Measurements from ENCODE around the gene APBA1.

The APBA1 gene

DNA sequence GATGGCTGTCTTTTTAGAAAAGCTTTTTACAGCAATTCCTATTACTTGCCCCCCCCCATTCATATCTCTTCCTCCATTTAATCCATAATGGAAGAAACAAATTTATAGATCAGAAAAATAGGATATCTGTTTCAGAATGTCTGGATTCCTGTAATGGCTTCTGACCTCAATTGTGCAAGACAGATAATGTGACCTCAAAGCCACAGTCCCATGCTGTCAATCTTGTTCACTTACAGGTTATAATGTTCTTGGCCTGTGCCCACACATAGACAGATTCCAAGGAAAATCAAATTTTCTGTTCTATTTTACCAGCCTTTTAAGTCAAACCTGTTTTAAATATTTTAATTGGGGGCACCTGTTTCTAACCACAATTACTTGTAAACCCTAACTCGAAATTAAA is 203.8 kb downstream of the APBA1 start:
- TF ChIP-seq, protein P1, sequence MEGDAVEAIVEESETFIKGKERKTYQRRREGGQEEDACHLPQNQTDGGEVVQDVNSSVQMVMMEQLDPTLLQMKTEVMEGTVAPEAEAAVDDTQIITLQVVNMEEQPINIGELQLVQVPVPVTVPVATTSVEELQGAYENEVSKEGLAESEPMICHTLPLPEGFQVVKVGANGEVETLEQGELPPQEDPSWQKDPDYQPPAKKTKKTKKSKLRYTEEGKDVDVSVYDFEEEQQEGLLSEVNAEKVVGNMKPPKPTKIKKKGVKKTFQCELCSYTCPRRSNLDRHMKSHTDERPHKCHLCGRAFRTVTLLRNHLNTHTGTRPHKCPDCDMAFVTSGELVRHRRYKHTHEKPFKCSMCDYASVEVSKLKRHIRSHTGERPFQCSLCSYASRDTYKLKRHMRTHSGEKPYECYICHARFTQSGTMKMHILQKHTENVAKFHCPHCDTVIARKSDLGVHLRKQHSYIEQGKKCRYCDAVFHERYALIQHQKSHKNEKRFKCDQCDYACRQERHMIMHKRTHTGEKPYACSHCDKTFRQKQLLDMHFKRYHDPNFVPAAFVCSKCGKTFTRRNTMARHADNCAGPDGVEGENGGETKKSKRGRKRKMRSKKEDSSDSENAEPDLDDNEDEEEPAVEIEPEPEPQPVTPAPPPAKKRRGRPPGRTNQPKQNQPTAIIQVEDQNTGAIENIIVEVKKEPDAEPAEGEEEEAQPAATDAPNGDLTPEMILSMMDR (IDR thresholded peaks at IDR 0.05; ENCODE audit: insufficient read depth, low read depth, low read length, missing control alignments): no peak
- DNase-seq (ENCODE audit: low read depth): no peak
- H3K4me3 ChIP-seq (ENCODE audit: low read depth, low read length): no peak overlapping the region

DNA sequence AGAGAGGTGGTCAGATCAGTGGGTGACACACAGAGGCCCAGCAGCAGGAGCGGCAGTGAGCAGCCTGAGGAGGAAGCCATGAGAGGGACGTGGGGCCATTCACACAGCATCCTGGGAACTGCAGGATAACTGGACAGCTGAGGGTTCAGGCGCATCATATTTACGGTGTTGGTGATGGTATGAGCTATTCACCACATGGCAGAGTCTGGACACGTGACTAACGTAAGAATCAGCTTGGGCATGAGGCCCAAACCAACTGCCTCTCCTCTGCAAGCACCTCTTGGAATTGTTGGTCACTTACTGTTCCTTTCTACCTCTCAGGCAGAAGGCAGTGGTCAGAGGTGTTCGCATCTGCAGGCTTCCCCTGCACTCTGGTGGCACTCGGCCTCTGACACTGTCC is 206.0 kb downstream of the APBA1 start:
- DNase-seq (ENCODE audit: low read depth): no peak
- H3K4me3 ChIP-seq (ENCODE audit: low read depth, low read length): no peak overlapping the region
- TF ChIP-seq, protein P1 (IDR thresholded peaks at IDR 0.05; ENCODE audit: insufficient read depth, low read depth, low read length, missing control alignments): no peak

GRCh38 chr9:69465473-69465872 is 206.7 kb downstream of the APBA1 start:
- H3K4me3 ChIP-seq (ENCODE audit: low read depth, low read length): no peak overlapping the region
- TF ChIP-seq, protein P1 (IDR thresholded peaks at IDR 0.05; ENCODE audit: insufficient read depth, low read depth, low read length, missing control alignments): no peak
- no peak for DNase-seq (ENCODE audit: low read depth)

GRCh38 chr9:69463497-69464068 is 208.6 kb downstream of the APBA1 start:
- TF ChIP-seq, protein P1 (IDR thresholded peaks at IDR 0.05; ENCODE audit: insufficient read depth, low read depth, low read length, missing control alignments): no peak
- DNase-seq (ENCODE audit: low read depth): no peak
- H3K4me3 ChIP-seq (ENCODE audit: low read depth, low read length): no peak overlapping the region

DNA sequence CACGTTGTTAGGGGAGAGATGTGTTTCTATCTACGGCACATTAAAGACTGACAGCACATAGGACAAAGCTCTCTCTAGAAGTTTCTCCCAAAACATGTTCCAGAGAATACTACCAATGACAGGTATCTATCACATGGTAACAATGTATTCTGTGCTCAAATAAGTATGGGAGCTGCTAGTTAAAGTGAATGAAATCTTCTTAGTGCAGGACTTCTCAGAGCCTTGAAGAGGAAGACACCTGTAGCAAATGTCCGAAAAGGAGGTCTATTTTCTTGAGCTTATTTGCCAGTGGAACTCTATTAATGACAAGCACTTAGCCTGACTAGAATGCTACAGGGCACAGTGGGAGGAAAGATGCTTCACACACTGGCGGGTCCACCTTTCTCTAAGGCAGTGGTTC is 209.8 kb downstream of the APBA1 start:
- TF ChIP-seq, protein P1 (IDR thresholded peaks at IDR 0.05; ENCODE audit: insufficient read depth, low read depth, low read length, missing control alignments): no peak
- no peak overlapping the region for H3K4me3 ChIP-seq (ENCODE audit: low read depth, low read length)
- no peak for DNase-seq (ENCODE audit: low read depth)

GRCh38 chr9:69461103-69461887 is 210.9 kb downstream of the APBA1 start:
- no peak for DNase-seq (ENCODE audit: low read depth)
- TF ChIP-seq, protein P1 (IDR thresholded peaks at IDR 0.05; ENCODE audit: insufficient read depth, low read depth, low read length, missing control alignments): no peak
- no peak overlapping the region for H3K4me3 ChIP-seq (ENCODE audit: low read depth, low read length)

Data from GM12865 (cell line).